Gastroesophageal sphincter (tissue), 4 donors: ENCODE data around the gene GAPDH. TPM values are rescaled to one million over a fixed set of nuclear protein-coding genes. Genes with fewer than 3 reads are reported as not detected.

Experiments used
- ATAC-seq: fragments of 150-250 bp; one replicate; pipeline ENCODE4 v1.9.1; 2016; ENCODE audit warnings: mild to moderate bottlenecking, moderate library complexity
- H3K27ac ChIP-seq, 4 donors: fragments of 200-600 bp; sonication (generic) in 3 of 4; 1 replicate in 3 of 4; 2 replicates in 1 of 4; pipeline ENCODE4 v1.5.1; 2016 to 2019
- H3K27me3 ChIP-seq: fragments of 200-600 bp; sonication (generic); one replicate; pipeline ENCODE4 v1.5.1; 2019
- H3K36me3 ChIP-seq, 2 donors: fragments of 200-600 bp; sonication (generic); one replicate each; pipeline ENCODE4 v1.5.1; 2019; ENCODE audit warnings: control low read depth in 1 of 2
- H3K4me1 ChIP-seq, 3 donors: fragments of 200-600 bp; sonication (generic); 1 replicate in 2 of 3; 2 replicates in 1 of 3; pipeline ENCODE4 v1.5.1; 2016 to 2019; ENCODE audit warnings: control low read depth in 2 of 3
- H3K4me3 ChIP-seq, 2 donors: fragments of 200-600 bp; sonication (generic); one replicate each; pipeline ENCODE4 v1.5.1; 2019; ENCODE audit warnings: mild to moderate bottlenecking in 1 of 2, moderate library complexity in 1 of 2
- H3K9me3 ChIP-seq, 3 donors: fragments of 200-600 bp; sonication (generic); one replicate each; pipeline ENCODE4 v1.5.1; 2017 to 2019; ENCODE audit warnings: control low read depth in 2 of 3
- CTCF ChIP-seq, 4 experiments: fragments of 200-600 bp in 2 of 4; fragments of 450-650 bp in 2 of 4; sonication (generic) in 1 of 4; IDR thresholded peaks; one replicate each; pipeline ENCODE4 v1.5.1; 2017 to 2019; ENCODE audit warnings: antibody characterized with exemption in 4 of 4, mild to moderate bottlenecking in 2 of 4, moderate library complexity in 2 of 4
- EP300 ChIP-seq: sonication (generic); formaldehyde crosslinking; IDR thresholded peaks from one replicate; pipeline ENCODE4 v1.6.1; 2017; ENCODE audit warnings: antibody characterized with exemption, mild to moderate bottlenecking
- POLR2A ChIP-seq, 2 donors: fragments of 450-650 bp; IDR thresholded peaks; one replicate each; pipeline ENCODE4 v1.6.1; 2017; ENCODE audit warnings: antibody characterized with exemption in 2 of 2, mild to moderate bottlenecking in 2 of 2, moderate library complexity in 1 of 2
- POLR2AphosphoS5 ChIP-seq: sonication (generic); formaldehyde crosslinking; IDR thresholded peaks from one replicate; pipeline ENCODE4 v1.6.1; 2017; ENCODE audit warnings: antibody characterized with exemption
- WGBS, 2 donors: methylation state at CpG; one replicate each; pipeline ENCODE4 v1.1.5; 2018; ENCODE audit warnings: low coverage in 1 of 2; 5-methylcytosine and 5-hydroxymethylcytosine counted together
- total RNA-seq, 4 donors: library from RNA; depleted of rRNA; stranded (reverse); fragments of >200 nt; gene quantifications; one replicate each; pipeline ENCODE4 v1.1.0, GENCODE V29; 2016

The GAPDH gene
- total RNA-seq, 4 donors from 2014 or later: 1,868 to 3,239 (median 2,463) TPM

- H3K4me1 ChIP-seq: peaks cover 0 to 30% (median 3%) of the 10 kb centered on the region in 3 donors
- TF ChIP-seq CTCF (IDR thresholded peaks at IDR 0.05) (no peak), POLR2A (IDR thresholded peaks at IDR 0.05) (no peak), EP300 (no peak), POLR2AphosphoS5 (no peak)
- H3K27me3 ChIP-seq: no peaks in the 10 kb centered on the region
- H3K27ac ChIP-seq: no peak overlapping the region
- ATAC-seq: no peak
- no peaks in the 10 kb centered on the region for H3K9me3 ChIP-seq
- WGBS, 2 donors: 90 to 93% methylated on average over 6 to 7 of the region's 13 CpGs
- H3K4me3 ChIP-seq: no peak overlapping the region
- H3K36me3 ChIP-seq: peaks cover 0 to 82% of the 10 kb centered on the region in 2 donors
These were observed 26.3 kb downstream of the GAPDH start for GRCh38 chr12:6560501-6561205.

GRCh38 chr12:6562881-6563280 is 28.6 kb downstream of the GAPDH start:
- Histone ChIP-seq H3K4me3 (no peak overlapping the region), H3K27ac (no peak overlapping the region), H3K4me1 (peaks cover 0 to 28% (median 0%) of the 10 kb centered on the region in 3 donors), H3K36me3 (peaks cover 0 to 84% of the 10 kb centered on the region in 2 donors), H3K9me3 (no peaks in the 10 kb centered on the region), H3K27me3 (no peaks in the 10 kb centered on the region)
- TF ChIP-seq POLR2A (IDR thresholded peaks at IDR 0.05) (no peak), EP300 (no peak)
- 93 to 100% methylated on average over 2 to 3 of the region's 10 CpGs for WGBS, 2 donors
- no peak for ATAC-seq

GRCh38 chr12:6563448-6564050 is 29.2 kb downstream of the GAPDH start:
- WGBS, 2 donors: 59 to 78% methylated on average over 3 to 7 of the region's 8 CpGs
- TF ChIP-seq POLR2A (IDR thresholded peaks at IDR 0.05) (no peak), CTCF (IDR thresholded peaks at IDR 0.05) (peak; percentile 49 to 72 (median 53))
- no peak for ATAC-seq

GRCh38 chr12:6567112-6567670 is 32.9 kb downstream of the GAPDH start:
- no peak for TF ChIP-seq POLR2AphosphoS5
- TF ChIP-seq POLR2A (IDR thresholded peaks at IDR 0.05): no peak
- TF ChIP-seq EP300: no peak
- TF ChIP-seq CTCF (IDR thresholded peaks at IDR 0.05): no peak
- peaks cover 0 to 76% of the 10 kb centered on the region in 2 donors for H3K36me3 ChIP-seq

More at GRCh38 chr12:6563448-6564050, 29.2 kb downstream of the GAPDH start:
- Histone ChIP-seq H3K36me3 (peaks cover 0 to 82% of the 10 kb centered on the region in 2 donors), H3K4me3 (no peak overlapping the region), H3K4me1 (peaks cover 0 to 25% (median 0%) of the 10 kb centered on the region in 3 donors), H3K27ac (no peak overlapping the region), H3K9me3 (no peaks in the 10 kb centered on the region), H3K27me3 (no peaks in the 10 kb centered on the region)

GRCh38 chr12:6569312-6569711 is 35.0 kb downstream of the GAPDH start:
- WGBS, 2 donors: 72 to 81% methylated on average over 3 to 7 of the region's 12 CpGs
- Histone ChIP-seq H3K9me3 (no peaks in the 10 kb centered on the region), H3K27ac (peak overlapping the region in 3 of 4 donors; percentile 91 to 95 (median 95)), H3K36me3 (peaks cover 0 to 76% of the 10 kb centered on the region in 2 donors), H3K4me3 (no peak overlapping the region), H3K27me3 (no peaks in the 10 kb centered on the region), H3K4me1 (peaks cover 0 to 29% (median 0%) of the 10 kb centered on the region in 3 donors)
- no peak for ATAC-seq
- no peak for TF ChIP-seq POLR2AphosphoS5
- TF ChIP-seq EP300: no peak
- no peak for TF ChIP-seq POLR2A (IDR thresholded peaks at IDR 0.05)
- no peak for TF ChIP-seq CTCF (IDR thresholded peaks at IDR 0.05)

More at GRCh38 chr12:6567112-6567670, 32.9 kb downstream of the GAPDH start:
- H3K4me3 ChIP-seq: peak overlapping the region; percentile 36 to 64
- H3K27ac ChIP-seq: peak overlapping the region in 2 of 4 donors; percentile 91 to 95
- H3K9me3 ChIP-seq: no peaks in the 10 kb centered on the region
- H3K4me1 ChIP-seq: peaks cover 0 to 34% (median 0%) of the 10 kb centered on the region in 3 donors
- H3K27me3 ChIP-seq: no peaks in the 10 kb centered on the region
- 42 to 49% methylated on average over 5 to 8 of the region's 8 CpGs for WGBS, 2 donors
- no peak for ATAC-seq
